GM12864 (cell line): ENCODE results near the gene FOXD4L3.
"Not testable (repeated sequence)": the region's sequence is repeated elsewhere in the genome, so short reads cannot be mapped to it uniquely, and the experiment has no call there.

Source experiments
- DNase-seq: peaks from one replicate; pipeline ENCODE4 v3.0.0-alpha.2; 2011; ENCODE audit warnings: low read depth
- H3K4me3 ChIP-seq: 2 replicates; pipeline ENCODE4 v1.5.1; 2011; ENCODE audit warnings: mild to moderate bottlenecking, low read depth, low read length, control low read depth

The FOXD4L3 gene

DNA sequence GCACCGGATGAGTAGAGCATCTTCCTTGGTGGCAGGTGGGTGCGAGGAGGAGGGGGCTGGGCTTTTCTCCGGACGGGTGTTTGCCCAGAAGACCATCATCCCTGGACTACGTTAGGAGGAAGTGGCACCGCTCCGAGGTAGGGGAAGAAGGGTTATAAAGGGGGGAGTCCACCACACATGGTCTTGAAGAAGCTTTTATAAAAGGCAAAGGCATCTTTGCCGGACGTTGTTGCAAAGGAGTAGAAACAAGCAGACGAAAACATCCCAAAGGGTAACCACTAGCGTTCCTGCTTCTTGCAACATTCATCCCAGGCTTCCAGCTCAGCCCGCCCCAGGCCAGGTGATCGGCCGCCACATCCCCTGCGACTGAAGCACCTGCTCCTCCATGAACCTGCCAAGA, at the start of gene FOXD4L3:
Gene FOXD4L3 (plus strand): TSS at position 301 of the 400 bp plus-strand sequence. CDS start 85 bp downstream, at position 386.
- H3K4me3 ChIP-seq, DNase-seq: not testable (repeated sequence)

DNA sequence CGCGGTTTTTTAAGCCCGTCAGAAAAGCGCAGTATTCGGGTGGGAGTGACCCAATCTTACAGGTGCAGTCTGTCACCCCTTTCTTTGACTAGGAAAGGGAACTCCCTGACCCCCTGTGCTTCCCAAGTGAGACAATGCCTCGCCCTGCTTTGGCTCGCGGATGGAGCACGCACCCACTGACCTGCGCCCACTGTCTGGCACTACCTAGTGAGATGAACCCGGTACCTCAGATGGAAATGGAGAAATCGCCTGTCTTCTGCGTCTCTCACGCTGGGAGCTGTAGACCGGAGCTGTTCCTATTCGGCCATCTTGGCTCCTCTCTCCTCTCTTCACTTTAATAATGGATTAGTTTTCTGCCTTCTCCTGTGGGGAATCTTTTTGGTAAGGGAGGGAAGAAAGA, 21.6 kb upstream of the FOXD4L3 start:
- H3K4me3 ChIP-seq, DNase-seq: not testable (repeated sequence)

DNA sequence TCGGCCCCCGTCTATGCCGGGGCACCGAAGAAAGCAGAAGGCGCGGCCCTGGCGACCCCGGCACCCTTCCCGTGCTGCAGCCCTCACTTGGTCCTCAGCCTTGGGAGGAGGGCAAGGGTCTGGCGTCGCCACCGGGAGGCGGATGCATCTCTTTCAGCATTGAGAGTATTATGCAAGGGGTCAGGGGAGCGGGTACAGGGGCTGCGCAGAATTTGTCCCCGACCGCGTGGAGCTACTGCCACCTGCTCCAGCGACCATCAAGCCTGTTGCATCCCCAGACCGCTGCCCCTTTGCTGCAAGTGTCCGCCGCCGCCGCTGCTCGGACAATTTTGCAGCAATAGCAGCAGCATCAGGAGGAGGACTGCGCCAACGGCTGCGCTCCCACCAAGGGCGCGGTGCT, 1.1 kb downstream of the FOXD4L3 start:
- not testable (repeated sequence) for DNase-seq, H3K4me3 ChIP-seq

DNA sequence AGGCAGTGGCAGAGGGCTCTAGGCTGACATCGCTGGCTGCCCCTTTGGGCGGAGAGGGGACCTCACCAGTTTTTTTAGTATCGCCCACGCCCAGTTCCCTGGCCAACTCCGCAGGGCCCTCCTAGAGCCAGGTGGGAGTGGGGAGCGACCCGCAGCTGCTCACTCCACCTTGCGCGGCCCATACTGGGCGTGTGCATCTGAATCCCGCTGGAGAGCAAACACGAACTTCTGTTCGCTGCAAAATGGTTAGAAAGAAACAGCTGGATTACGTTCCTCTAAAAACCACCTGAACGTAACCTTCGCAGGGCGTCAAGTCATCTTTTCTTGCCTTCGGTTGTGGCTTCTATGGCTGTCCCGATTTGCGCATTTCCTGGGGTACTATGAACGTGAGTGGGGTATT, 1.5 kb downstream of the FOXD4L3 start:
- DNase-seq, H3K4me3 ChIP-seq: not testable (repeated sequence)

DNA sequence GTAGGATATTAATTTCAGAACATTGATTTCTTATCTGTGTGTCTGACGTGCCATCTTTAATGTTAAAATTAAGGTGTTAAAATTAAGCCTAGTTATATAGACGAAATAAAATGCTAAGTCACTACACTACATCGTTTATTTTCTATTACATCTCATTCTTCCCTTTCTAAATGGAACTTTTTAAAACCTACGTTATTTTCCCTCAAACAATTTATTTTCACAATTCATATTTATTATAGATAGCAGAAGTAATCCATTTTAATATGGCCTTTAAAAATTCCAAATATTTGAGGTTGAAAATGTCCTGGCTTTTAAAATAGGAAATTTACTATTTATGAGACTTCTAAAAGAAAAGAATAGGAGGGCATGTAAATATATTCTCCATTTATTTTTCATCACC, 2.1 kb downstream of the FOXD4L3 start:
- not testable (repeated sequence) for H3K4me3 ChIP-seq, DNase-seq

DNA sequence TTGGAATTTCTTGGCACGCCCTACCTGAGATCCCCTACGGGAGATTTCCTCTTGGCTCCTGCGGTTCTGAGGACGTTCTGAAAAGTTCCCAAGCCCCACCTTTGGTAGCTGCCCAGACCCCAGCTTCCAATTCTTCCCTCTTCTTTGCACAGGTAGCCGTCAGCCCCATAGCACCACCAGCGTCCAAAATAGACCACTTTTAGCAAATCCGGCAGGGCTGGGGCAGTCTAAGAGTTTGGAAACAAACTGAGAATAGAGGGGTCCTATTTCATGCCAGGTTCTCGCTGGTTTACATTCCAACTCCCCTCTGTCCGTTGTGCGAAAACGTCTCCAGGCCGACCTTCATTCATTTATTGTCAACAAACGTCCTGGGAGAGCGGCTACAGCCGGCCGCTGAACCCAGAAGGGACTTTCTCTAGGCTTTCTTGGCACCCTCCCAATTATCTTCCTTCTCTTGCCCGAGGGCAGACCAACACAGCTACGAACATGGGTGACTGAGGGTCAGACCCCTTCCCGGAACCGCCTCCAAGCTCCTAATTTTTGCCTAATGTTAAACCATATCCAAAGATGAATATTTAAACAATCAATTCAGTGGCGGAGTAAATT, 3.1 kb downstream of the FOXD4L3 start:
- DNase-seq, H3K4me3 ChIP-seq: not testable (repeated sequence)

- not testable (repeated sequence) for DNase-seq, H3K4me3 ChIP-seq
Measured at GRCh38 chr9:68306391-68306964, 3.8 kb downstream of the FOXD4L3 start.

DNA sequence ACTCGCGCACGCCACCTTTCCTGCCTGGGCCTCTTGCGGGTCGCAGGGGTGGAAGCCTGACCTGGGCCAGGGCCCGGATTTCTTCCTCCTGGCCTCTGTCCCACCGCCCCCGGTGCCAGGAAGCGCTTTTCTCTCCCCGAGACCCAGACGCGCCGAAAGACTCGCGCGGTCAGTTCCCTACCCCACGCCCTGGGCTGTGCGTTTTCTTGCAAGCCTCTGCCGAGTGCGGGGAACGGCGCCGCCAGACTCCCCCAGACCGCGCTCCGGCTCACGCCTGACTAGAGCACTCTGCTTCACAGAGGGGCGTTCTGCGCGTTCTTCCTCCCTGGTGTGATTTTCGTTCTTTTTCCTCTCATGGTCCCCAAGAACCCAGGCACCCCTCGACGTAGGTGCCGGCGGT, 4.5 kb downstream of the FOXD4L3 start:
- H3K4me3 ChIP-seq, DNase-seq: not testable (repeated sequence)

GRCh38 chr9:68307654-68308053, 5.0 kb downstream of the FOXD4L3 start:
- DNase-seq, H3K4me3 ChIP-seq: not testable (repeated sequence)

- H3K4me3 ChIP-seq, DNase-seq: not testable (repeated sequence)
Measured at GRCh38 chr9:68311208-68311607, 8.5 kb downstream of the FOXD4L3 start.

GRCh38 chr9:68318209-68318608, 15.5 kb downstream of the FOXD4L3 start:
- not testable (repeated sequence) for DNase-seq, H3K4me3 ChIP-seq

GRCh38 chr9:68323749-68324148, 21.1 kb downstream of the FOXD4L3 start:
- H3K4me3 ChIP-seq, DNase-seq: not testable (repeated sequence)

DNA sequence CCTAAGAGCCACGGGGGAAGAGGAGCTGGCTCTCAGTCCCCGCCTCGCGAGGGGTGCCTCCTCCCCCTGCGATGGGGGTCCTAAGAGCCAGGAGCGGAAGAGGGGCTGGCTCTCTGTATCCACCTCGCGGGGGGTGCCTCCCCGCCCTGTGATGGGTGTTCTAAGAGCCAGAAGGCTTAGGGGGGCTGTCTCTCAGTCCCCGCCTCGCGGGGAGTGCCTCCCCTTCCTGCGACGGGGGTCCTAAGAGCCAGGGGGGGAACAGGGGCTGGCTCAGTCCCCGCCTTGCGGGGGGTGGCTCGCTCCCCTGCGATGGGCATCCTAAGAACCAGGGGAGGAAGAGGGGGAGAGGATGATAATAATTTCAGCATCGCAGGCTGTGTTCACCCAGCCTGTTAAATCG, 21.9 kb downstream of the FOXD4L3 start:
- not testable (repeated sequence) for H3K4me3 ChIP-seq, DNase-seq

DNA sequence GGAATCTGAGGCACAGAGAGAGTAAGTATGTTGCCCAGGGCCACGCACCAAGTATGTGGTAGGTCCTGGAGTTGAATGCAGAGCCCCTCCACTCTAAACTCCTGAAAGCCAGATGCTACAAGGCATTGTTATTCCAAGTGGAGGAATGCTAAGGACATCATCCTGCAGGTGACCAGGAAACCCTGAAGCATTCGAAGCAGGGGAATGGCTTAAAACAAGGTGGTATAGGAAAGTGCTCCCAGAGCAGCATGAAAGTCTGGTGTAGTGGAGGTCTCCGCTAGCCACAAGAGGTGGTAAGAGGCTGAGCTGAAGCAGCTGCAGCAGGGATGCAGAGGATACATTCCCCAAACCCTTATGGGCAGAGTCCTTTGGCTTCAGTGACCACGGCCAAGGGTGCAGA, 26.4 kb downstream of the FOXD4L3 start:
- not testable (repeated sequence) for DNase-seq, H3K4me3 ChIP-seq

DNA sequence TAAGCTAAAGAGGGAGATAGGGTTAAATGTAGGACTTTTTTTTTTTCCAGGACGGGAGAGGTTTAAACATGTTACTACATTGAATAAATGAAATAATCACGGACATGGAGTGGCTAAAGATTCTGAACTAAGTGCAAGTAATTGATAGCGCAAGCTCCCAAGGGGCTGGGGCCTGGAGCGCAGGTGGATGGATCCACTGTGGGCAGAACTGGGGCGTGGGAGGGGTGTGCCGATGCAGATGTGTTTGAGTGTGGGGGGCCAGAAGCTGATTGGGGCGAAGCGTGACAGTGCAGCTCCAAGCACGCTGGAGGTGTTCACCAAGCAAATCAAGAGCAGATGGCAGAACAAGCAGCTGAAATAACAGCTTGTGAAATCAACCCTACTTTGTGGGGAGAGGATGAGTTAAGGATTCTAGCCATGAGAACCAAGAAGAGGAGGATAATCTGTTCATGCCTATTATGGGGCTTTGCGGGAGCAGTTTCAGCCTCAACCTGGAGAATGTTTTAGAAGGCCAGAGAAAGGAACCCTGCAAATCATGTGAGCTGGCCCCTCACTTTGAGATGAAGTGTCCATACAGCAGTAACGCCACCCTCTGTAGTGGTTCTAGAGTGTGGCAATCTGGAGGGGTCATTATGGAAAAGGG, 28.0 kb downstream of the FOXD4L3 start:
- H3K4me3 ChIP-seq, DNase-seq: not testable (repeated sequence)

GRCh38 chr9:68332122-68332521, 29.5 kb downstream of the FOXD4L3 start:
- DNase-seq, H3K4me3 ChIP-seq: not testable (repeated sequence)

DNA sequence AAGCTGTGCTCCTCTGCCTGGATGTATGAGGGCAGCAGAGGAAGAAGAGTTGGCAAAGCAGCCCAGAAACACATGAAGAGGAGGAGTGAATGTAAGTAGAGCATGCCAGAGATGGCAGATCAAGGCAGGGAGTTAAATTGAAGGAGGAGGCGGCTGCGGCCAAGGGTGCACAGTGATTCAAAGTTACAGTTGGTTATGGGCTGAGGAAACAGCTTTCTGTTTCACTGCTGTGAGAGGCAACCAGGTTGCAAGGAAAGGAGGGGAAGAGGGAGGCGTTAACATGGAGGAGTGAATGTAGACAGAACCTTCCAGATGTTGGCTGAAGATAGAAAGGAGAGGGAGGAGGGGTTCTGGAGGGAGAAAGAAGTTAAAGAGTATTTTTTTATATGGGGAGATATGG, 33.3 kb downstream of the FOXD4L3 start:
- not testable (repeated sequence) for H3K4me3 ChIP-seq, DNase-seq

GRCh38 chr9:68336639-68337339, 34.1 kb downstream of the FOXD4L3 start:
- not testable (repeated sequence) for H3K4me3 ChIP-seq, DNase-seq

- not testable (repeated sequence) for H3K4me3 ChIP-seq, DNase-seq
Measured at GRCh38 chr9:68338000-68338399, 35.3 kb downstream of the FOXD4L3 start.
